HG03457 (cell line): ENCODE data around the gene HSPB1.
A peak's percentile ranks its signal among the peaks of the same experiment; 100 is the strongest.
"Not testable (repeated sequence)": the region's sequence is repeated elsewhere in the genome, so short reads cannot be mapped to it uniquely, and the experiment has no call there.

Experiments used
- ATAC-seq: cut with Tn5 transposase; IDR thresholded peaks from one replicate; pipeline ENCODE4 v1.9.1; 2021; ENCODE audit warnings: moderate number of reproducible peaks; ENCODE audit not compliant: unreplicated experiment

HSPB1 gene

GRCh38 chr7:76281006-76281705 lies 21.3 kb upstream of the HSPB1 start:
- ATAC-seq, result no peak

GRCh38 chr7:76281706-76282343 lies 20.6 kb upstream of the HSPB1 start:
- no peak for ATAC-seq

GRCh38 chr7:76282344-76283253 lies 19.9 kb upstream of the HSPB1 start:
- ATAC-seq, result no peak

- ATAC-seq, result no peak
Measured at GRCh38 chr7:76283254-76284159, 19.0 kb upstream of the HSPB1 start.

GRCh38 chr7:76285604-76286374 lies 16.7 kb upstream of the HSPB1 start:
- no peak for ATAC-seq

- ATAC-seq, result no peak
Measured at GRCh38 chr7:76286842-76287403, 15.6 kb upstream of the HSPB1 start.

GRCh38 chr7:76290847-76291350 lies 11.6 kb upstream of the HSPB1 start:
- ATAC-seq, result not testable (repeated sequence)

DNA sequence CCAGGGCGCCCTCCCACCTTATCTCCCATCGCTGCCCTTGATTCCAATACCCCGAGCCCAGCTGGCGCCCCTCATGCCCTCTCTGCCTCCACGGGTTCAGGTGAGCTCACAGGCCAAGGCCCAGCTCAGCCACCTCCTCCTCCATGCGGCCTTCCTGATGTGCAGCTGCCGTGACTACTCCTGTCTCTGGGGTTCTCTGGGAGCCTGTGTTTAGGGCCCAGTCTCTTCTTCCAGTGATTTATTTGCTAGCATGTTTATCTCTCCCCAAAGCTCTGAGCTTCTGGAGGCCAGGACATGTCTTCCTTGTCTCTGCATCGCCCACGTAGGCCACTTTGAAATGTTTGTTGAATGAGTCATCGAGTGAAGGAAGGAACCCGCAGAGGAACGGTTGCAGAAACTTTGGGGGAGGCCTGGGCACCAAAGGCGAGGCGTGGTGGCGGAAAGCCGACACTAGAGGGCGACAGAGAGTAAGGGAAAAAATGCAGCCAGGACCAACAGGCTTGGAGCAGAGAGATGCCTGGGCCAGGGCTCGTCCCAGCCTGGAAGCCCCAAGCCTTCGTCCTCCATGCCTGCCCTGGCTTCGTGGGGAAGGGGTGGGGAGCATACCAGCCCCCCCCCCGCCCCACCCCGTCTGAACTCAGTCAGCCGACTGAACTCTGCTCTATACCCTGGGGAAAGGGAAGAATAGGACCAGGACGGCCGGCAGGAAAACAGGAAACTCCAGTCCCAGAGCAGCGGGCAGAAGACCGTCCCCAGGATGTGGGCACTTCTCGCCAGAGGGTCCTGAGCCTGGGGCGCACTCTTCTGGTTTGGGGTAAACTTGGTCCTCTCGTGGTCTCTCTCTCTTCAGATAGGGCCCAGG lies 10.9 kb upstream of the HSPB1 start:
- peak; percentile 87 for ATAC-seq

DNA sequence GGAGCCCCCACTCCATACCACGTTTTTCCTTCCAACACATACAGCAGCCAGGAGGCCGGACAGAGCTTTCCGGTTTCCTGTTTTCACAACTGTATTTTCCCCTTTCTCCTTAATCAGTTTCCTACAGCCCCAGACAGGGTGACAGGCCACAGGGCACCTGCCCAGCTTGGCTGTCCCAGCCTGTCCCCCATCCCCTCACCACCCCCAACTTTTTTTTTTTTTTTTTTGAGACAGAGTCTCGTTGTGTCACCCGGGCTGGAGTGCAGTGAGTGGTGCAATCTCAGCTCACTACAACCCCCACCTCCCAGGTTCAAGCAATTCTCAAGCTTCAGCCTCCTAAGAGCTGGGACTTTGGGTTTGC lies 10.3 kb upstream of the HSPB1 start:
- no peak for ATAC-seq

DNA sequence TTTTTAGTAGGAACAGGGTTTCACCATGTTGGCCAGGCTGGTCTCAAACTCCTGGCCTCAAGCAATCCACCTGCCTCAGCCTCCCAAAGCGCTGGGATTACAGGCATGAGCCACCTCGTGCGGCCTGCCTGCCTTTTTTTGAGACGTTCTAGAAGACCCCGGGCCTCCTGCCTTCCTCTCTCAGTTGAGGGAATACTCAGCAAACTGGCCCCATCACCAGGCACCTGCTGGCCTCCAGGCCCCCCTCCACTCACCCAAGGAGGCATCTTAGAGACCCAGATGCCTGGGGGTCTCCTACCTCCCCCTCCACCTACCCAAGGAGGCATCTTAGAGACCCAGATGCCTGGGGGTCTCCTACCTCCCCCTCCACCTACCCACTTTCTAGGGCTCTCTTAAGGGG lies 9.6 kb upstream of the HSPB1 start:
- ATAC-seq, result not testable (repeated sequence)

DNA sequence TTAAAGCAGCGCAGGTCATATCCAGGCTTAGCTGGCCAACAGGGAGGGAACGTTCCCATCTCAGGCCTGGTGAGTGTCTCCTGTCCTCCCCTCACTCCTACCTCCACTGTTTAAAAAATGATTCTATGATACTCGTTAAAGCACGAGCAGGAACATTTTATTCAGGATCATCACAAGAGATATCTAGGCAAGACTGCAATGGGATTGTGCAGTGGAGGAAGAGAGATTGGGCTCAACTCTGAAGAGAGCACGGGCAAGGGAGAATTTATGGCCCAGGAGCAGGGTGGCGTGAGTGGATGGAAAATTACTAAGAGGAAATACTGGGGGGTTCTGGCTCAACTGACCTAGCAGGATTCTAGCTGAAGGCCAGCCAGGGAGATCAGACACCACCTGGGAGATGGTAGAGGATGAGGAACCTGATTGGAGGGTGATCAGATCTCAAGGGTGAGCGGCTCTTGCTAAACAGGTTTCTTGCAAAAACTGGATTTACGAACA lies 9.0 kb upstream of the HSPB1 start:
- no peak for ATAC-seq

- no peak for ATAC-seq
Measured at GRCh38 chr7:76294344-76295024, 8.0 kb upstream of the HSPB1 start.

DNA sequence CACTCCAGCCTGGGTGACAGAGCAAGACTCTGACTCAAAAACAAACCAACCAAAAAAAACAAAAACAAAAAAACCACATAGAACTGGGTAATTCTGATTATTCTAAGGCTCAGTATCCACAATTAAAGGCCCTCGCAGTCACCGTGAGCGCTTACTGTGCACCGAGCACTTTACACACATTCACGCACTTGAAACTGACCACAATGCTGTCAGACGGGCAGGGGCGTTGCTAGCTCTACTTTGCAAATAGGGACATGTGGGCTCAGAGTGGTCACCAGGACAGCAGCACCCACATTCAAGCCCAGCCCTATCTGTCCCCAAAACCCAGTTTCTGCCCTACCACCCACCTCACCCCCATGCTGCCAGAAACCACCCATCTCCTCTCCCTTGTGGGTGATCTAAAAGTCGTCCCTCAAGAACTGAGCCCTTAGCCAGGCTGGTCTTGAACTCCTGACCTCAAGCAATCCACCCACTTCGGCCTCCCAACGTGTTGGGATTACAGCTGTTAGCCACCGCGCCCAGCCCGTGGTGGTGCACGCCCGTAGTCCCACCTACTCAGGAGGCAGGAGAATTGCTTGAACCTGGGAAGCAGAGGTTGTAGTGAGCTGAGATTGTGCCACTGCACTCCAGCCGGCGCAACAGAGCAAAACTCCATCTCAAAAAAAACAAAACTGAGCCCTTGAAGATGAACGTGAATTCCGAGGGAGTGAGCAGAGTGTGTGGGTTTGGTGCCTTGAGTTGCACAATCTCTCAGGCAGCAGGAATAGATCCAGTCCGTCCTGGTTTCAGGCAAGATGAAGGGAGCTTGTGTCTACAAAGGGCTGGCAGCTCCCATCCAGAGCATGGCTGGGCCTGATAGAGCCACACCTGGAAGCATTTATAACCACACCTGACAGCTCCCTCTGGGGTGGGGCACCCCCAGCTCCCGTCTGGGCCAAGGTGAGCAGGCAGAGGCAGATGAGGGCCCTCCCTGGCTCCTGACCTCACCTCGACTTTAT lies 5.4 kb upstream of the HSPB1 start:
- no peak for ATAC-seq

GRCh38 chr7:76300166-76300731 lies 2.2 kb upstream of the HSPB1 start:
- ATAC-seq, result no peak

GRCh38 chr7:76301000-76301399 lies 1.5 kb upstream of the HSPB1 start:
- no peak for ATAC-seq
